K562 (cell line): ENCODE results near the gene TIMM10. TPM values are rescaled to one million over a fixed set of nuclear protein-coding genes. Genes with fewer than 3 reads are reported as not detected.

Experiments
- CUX1 ChIP-seq: fragments of 200-800 bp; sonication (Bioruptor generic); IDR thresholded peaks from 2 replicates; pipeline ENCODE4 v1.6.1; 2016; ENCODE audit warnings: missing genetic modification characterization, missing compliant biosample characterization
- DMBX1 ChIP-seq: fragments of 250-450 bp; sonication (Bioruptor Pico); IDR thresholded peaks from 2 replicates; pipeline ENCODE4 v1.8.0; 2022; ENCODE audit warnings: inconsistent platforms, mild to moderate bottlenecking, moderate library complexity, borderline replicate concordance
- FOXP1 ChIP-seq: sonication (generic); formaldehyde crosslinking; IDR thresholded peaks from 2 replicates; pipeline ENCODE4 v1.8.0; 2022; ENCODE audit warnings: mild to moderate bottlenecking, missing genetic modification reagents
- JUND ChIP-seq, 2 experiments: IDR thresholded peaks; 2 replicates in 1 of 2; 3 replicates in 1 of 2; pipeline ENCODE4 v1.6.1; 2011; ENCODE audit warnings: borderline replicate concordance in 2 of 2, low read depth in 2 of 2, low read length in 2 of 2, improper control_type of control experiment in 1 of 2, missing biosample characterization in 1 of 2, missing genetic modification characterization in 1 of 2, missing genetic modification reagents in 1 of 2
- NCOA2 ChIP-seq, 2 experiments: fragments of 450-650 bp; IDR thresholded peaks; 2 replicates each; pipeline ENCODE4 v1.6.1; 2018; ENCODE audit warnings: mild to moderate bottlenecking in 2 of 2, moderate library complexity in 1 of 2; ENCODE audit not compliant: partially characterized antibody in 2 of 2
- PRDM10 ChIP-seq: fragments of 450-650 bp; IDR thresholded peaks from 2 replicates; pipeline ENCODE4 v1.6.1; 2018; ENCODE audit not compliant: partially characterized antibody
- SMARCA4 ChIP-seq: fragments of 450-650 bp; IDR thresholded peaks from 2 replicates; pipeline ENCODE4 v1.6.1; 2016
- STAG1 ChIP-seq: sonication (generic); formaldehyde crosslinking; IDR thresholded peaks from 2 replicates; pipeline ENCODE4 v1.5.0; 2020; ENCODE audit warnings: missing genetic modification reagents, borderline replicate concordance
- ZNF431 ChIP-seq: sonication (generic); formaldehyde crosslinking; IDR thresholded peaks from 2 replicates; pipeline ENCODE4 v1.8.0; 2022; ENCODE audit warnings: mild to moderate bottlenecking, missing genetic modification reagents
- polyA plus RNA-seq, 8 experiments: library from polyadenylated mRNA; depleted of rRNA in 4 of 8; stranded (reverse) in 5 of 8; unstranded in 3 of 8; fragments of >200 nt; fragmentation: Nextera tagmentation in 2 of 8; fragmentation: Illumina TruSeq in 1 of 8; extraction: Ambion mirVana in 2 of 8; extraction: Trizol in 1 of 8; gene quantifications; 2 replicates each; pipeline versions ENCODE4 v1.2.1 to v1.2.3, GENCODE V29; 2011 to 2014; ENCODE audit warnings: inconsistent platforms in 1 of 8, missing spikeins in 1 of 8
- total RNA-seq, 7 experiments: library from RNA; depleted of rRNA in 6 of 7; stranded (reverse); fragments of >200 nt in 6 of 7; fragmentation: Illumina TruSeq in 2 of 7; extraction: Trizol in 2 of 7; gene quantifications; 2 replicates each; pipeline versions ENCODE4 v1.2.1 to v1.2.3, GENCODE V29; 2011 to 2021; ENCODE audit warnings: low replicate concordance in 1 of 7
- TF ChIP-seq, protein P1 (sequence below): fragments of 250-450 bp; sonication (Bioruptor Pico); IDR thresholded peaks from 2 replicates; pipeline ENCODE4 v1.8.0; 2021; ENCODE audit warnings: mild to moderate bottlenecking, moderate library complexity
- TF ChIP-seq, protein P2 (sequence below): fragments of 250-450 bp; sonication (Bioruptor Pico); IDR thresholded peaks from 2 replicates; pipeline ENCODE4 v1.5.0; 2021
- TF ChIP-seq, protein P3 (sequence below): IDR thresholded peaks from 2 replicates; pipeline ENCODE4 v1.6.1; 2011; ENCODE audit not compliant: insufficient read length; ENCODE audit errors: extremely low read depth

Gene TIMM10
- total and polyA plus RNA-seq, 9 of the 15 experiments (the other 6 are each of a cell fraction or from before 2014, with no cell fraction given) = 109 to 553 (median 172) TPM

DNA sequence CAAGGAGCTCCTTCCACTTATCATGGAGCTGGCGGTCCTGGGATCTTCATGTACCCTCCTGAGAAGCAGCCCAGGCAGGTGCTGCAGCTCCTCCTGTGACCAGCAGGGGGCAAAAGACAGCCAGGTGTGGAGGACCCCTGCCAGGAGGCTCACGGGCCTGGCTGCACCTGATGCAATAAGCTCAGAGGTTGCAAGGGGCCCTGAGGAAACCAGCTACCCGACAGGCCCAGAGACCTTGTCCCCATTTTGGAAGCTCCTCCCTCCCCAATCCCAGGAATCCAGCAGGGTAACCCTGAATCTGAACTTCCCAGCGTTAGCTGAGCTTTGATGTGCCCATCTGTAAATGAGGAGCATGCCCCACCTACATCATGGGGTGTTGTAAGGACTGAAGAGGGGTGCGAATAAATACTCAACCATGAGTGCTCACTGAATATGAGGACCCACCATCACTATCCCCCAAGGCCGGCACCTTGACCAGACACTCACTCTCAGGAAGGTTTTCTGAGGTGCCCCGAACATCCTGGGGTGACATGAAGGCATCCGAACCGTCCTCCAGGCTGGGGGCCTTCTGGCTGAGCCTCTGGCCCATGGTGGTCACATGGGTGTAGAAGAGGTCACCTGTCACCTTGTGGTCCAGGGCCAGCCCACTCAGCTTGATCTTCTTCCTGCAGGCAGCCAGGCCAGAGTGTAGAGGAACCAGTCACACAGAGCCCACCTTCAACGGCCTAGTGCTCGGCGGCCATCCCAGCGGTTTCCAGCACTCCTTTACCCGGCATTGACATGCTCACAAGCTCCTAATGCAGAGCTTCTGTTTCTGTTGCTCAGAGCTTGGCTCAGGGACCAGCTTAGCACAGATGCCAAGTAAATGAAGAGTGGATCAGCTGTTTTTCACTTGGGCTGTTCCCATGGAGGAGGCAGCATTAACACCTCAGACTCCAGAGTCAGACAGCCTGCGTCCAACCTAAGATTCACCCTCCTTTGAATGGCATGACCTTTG lies 36.7 kb downstream of the TIMM10 start (continued):
- TF ChIP-seq, protein P1, sequence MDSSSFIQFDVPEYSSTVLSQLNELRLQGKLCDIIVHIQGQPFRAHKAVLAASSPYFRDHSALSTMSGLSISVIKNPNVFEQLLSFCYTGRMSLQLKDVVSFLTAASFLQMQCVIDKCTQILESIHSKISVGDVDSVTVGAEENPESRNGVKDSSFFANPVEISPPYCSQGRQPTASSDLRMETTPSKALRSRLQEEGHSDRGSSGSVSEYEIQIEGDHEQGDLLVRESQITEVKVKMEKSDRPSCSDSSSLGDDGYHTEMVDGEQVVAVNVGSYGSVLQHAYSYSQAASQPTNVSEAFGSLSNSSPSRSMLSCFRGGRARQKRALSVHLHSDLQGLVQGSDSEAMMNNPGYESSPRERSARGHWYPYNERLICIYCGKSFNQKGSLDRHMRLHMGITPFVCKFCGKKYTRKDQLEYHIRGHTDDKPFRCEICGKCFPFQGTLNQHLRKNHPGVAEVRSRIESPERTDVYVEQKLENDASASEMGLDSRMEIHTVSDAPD (CRISPR knock-in tag) = 0 out of 2 replicates have a peak, but pooled peaks have one; percentile 58
- TF ChIP-seq STAG1 (peak; percentile 47; the same call in 1 of the 2 replicates), JUND (IDR thresholded peaks at IDR 0.05; ENCODE audit: borderline replicate concordance, low read depth, low read length) (peak; percentile 57; the same call in 1 of the 2 replicates), JUND (tag; IDR thresholded peaks at IDR 0.05; ENCODE audit: borderline replicate concordance, low read depth, low read length) (peak; percentile 52; the same call in 1 of the 3 replicates), SMARCA4 (no peak), FOXP1 (CRISPR knock-in tag) (no peak), NCOA2 (IDR thresholded peaks at IDR 0.05; ENCODE audit: partially characterized antibody in 2 of 2) (no peak), ZNF431 (CRISPR knock-in tag) (no peak), CUX1 (no peak), PRDM10 (no peak), DMBX1 (CRISPR knock-in tag) (peak; percentile 96)
- TF ChIP-seq, protein P2, sequence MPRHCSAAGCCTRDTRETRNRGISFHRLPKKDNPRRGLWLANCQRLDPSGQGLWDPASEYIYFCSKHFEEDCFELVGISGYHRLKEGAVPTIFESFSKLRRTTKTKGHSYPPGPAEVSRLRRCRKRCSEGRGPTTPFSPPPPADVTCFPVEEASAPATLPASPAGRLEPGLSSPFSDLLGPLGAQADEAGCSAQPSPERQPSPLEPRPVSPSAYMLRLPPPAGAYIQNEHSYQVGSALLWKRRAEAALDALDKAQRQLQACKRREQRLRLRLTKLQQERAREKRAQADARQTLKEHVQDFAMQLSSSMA (CRISPR knock-in tag) = no peak
- TF ChIP-seq, protein P3, sequence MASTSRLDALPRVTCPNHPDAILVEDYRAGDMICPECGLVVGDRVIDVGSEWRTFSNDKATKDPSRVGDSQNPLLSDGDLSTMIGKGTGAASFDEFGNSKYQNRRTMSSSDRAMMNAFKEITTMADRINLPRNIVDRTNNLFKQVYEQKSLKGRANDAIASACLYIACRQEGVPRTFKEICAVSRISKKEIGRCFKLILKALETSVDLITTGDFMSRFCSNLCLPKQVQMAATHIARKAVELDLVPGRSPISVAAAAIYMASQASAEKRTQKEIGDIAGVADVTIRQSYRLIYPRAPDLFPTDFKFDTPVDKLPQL = no peak
